K562 (cell line): ENCODE measurements around the gene RNPEP. TPM values are rescaled to one million over a fixed set of nuclear protein-coding genes. Genes with fewer than 3 reads are reported as not detected.

Experiments used
- ARID3B ChIP-seq: fragments of 250-450 bp; sonication (Bioruptor Pico); IDR thresholded peaks from 2 replicates; pipeline ENCODE4 v1.4.0; 2020; ENCODE audit warnings: borderline replicate concordance
- DEAF1 ChIP-seq: fragments of 450-650 bp; formaldehyde crosslinking; IDR thresholded peaks from 2 replicates; pipeline ENCODE4 v1.4.0; 2020; ENCODE audit warnings: mild to moderate bottlenecking, moderate library complexity
- ERF ChIP-seq: fragments of 450-650 bp; formaldehyde crosslinking; IDR thresholded peaks from 2 replicates; pipeline ENCODE4 v1.4.0; 2020; ENCODE audit warnings: mild to moderate bottlenecking, mixed read lengths
- FOXP1 ChIP-seq: sonication (generic); formaldehyde crosslinking; IDR thresholded peaks from 2 replicates; pipeline ENCODE4 v1.8.0; 2022; ENCODE audit warnings: mild to moderate bottlenecking, missing genetic modification reagents
- HNRNPLL ChIP-seq: fragments of 200-400 bp; formaldehyde crosslinking; IDR thresholded peaks from 2 replicates; pipeline ENCODE4 v1.6.1; 2017; ENCODE audit warnings: low read length, low read depth, mild to moderate bottlenecking; ENCODE audit not compliant: poor library complexity, severe bottlenecking
- KLF10 ChIP-seq: fragments of 250-450 bp; sonication (Bioruptor Pico); IDR thresholded peaks from 2 replicates; pipeline ENCODE4 v1.6.1; 2021; ENCODE audit warnings: matching md5 sums
- MBD2 ChIP-seq: sonication (generic); IDR thresholded peaks from 2 replicates; pipeline ENCODE4 v1.6.1; 2016; ENCODE audit warnings: low read depth, borderline replicate concordance
- NR2C2 ChIP-seq, 2 experiments: fragments of 200-800 bp in 1 of 2; sonication (Bioruptor generic) in 1 of 2; sonication (generic) in 1 of 2; formaldehyde crosslinking in 1 of 2; IDR thresholded peaks; 2 replicates each; pipeline versions ENCODE4 v1.6.1 to v1.8.0; 2016 to 2022; ENCODE audit warnings: mild to moderate bottlenecking in 1 of 2, missing compliant biosample characterization in 1 of 2, missing genetic modification characterization in 1 of 2, missing genetic modification reagents in 1 of 2
- PTBP1 ChIP-seq: fragments of 200-400 bp; formaldehyde crosslinking; IDR thresholded peaks from 2 replicates; pipeline ENCODE4 v1.6.1; 2017; ENCODE audit warnings: low read depth, low read length
- RBM15 ChIP-seq: fragments of 200-400 bp; formaldehyde crosslinking; IDR thresholded peaks from 2 replicates; pipeline ENCODE4 v1.6.1; 2018; ENCODE audit warnings: mild to moderate bottlenecking, low read length, moderate library complexity; ENCODE audit not compliant: insufficient read depth
- RBM22 ChIP-seq: fragments of 200-400 bp; formaldehyde crosslinking; IDR thresholded peaks from 2 replicates; pipeline ENCODE4 v1.6.1; 2018; ENCODE audit warnings: low read length, low read depth; ENCODE audit not compliant: poor library complexity, severe bottlenecking
- SETDB1 ChIP-seq: IDR thresholded peaks from one replicate; pipeline ENCODE4 v1.6.1; 2012; ENCODE audit warnings: low read length, control low read depth, inconsistent platforms
- TCF7 ChIP-seq: sonication (generic); IDR thresholded peaks from 2 replicates; pipeline ENCODE4 v1.6.1; 2016; ENCODE audit warnings: antibody characterized with exemption, borderline replicate concordance
- TOE1 ChIP-seq, 2 experiments: fragments of 450-650 bp in 1 of 2; sonication (generic) in 1 of 2; formaldehyde crosslinking in 1 of 2; IDR thresholded peaks; 2 replicates each; pipeline versions ENCODE4 v1.7.1 to v1.8.0; 2016 to 2022; ENCODE audit warnings: borderline replicate concordance in 2 of 2, mild to moderate bottlenecking in 2 of 2, antibody characterized with exemption in 1 of 2, inconsistent platforms in 1 of 2, low read depth in 1 of 2, missing genetic modification reagents in 1 of 2, moderate library complexity in 1 of 2
- U2AF1 ChIP-seq: fragments of 200-400 bp; formaldehyde crosslinking; optimal IDR thresholded peaks from 2 replicates; pipeline ENCODE3; 2017; ENCODE audit warnings: mild to moderate bottlenecking, low read depth, low read length, moderate library complexity
- USF2 ChIP-seq: sonication (generic); formaldehyde crosslinking; IDR thresholded peaks from 2 replicates; pipeline ENCODE4 v1.5.0; 2020; ENCODE audit warnings: missing genetic modification reagents
- WHSC1 ChIP-seq: IDR thresholded peaks from one replicate; pipeline ENCODE4 v1.6.1; 2012; ENCODE audit warnings: low read length, control low read depth, inconsistent platforms
- XRCC5 ChIP-seq: fragments of 200-400 bp; formaldehyde crosslinking; IDR thresholded peaks from 2 replicates; pipeline ENCODE4 v1.6.1; 2017; ENCODE audit warnings: low read depth, mild to moderate bottlenecking, low read length
- ZKSCAN8 ChIP-seq: fragments of 200-800 bp; sonication (Bioruptor generic); IDR thresholded peaks from 2 replicates; pipeline ENCODE4 v1.6.1; 2016; ENCODE audit warnings: missing genetic modification characterization, missing compliant biosample characterization
- ZNF217 ChIP-seq: sonication (generic); formaldehyde crosslinking; IDR thresholded peaks from 2 replicates; pipeline ENCODE4 v1.8.0; 2022; ENCODE audit warnings: mild to moderate bottlenecking, missing genetic modification reagents
- ZNF384 ChIP-seq: IDR thresholded peaks from 2 replicates; pipeline ENCODE4 v1.6.1; 2012; ENCODE audit warnings: low read depth, low read length, improper control_type of control experiment
- ZNF449 ChIP-seq: fragments of 250-450 bp; sonication (Bioruptor Pico); IDR thresholded peaks from 2 replicates; pipeline ENCODE4 v1.8.0; 2022; ENCODE audit warnings: moderate library complexity, mild to moderate bottlenecking, inconsistent platforms
- ZNF57 ChIP-seq: fragments of 450-650 bp; formaldehyde crosslinking; IDR thresholded peaks from 2 replicates; pipeline ENCODE4 v1.4.0; 2020; ENCODE audit warnings: mild to moderate bottlenecking, moderate library complexity
- ZNF76 ChIP-seq: fragments of 250-450 bp; sonication (Bioruptor Pico); IDR thresholded peaks from 2 replicates; pipeline ENCODE4 v1.4.0; 2020; ENCODE audit warnings: mild to moderate bottlenecking, moderate library complexity, borderline replicate concordance
- polyA plus RNA-seq, 8 experiments: library from polyadenylated mRNA; depleted of rRNA in 4 of 8; stranded (reverse) in 5 of 8; unstranded in 3 of 8; fragments of >200 nt; fragmentation: Nextera tagmentation in 2 of 8; fragmentation: Illumina TruSeq in 1 of 8; extraction: Ambion mirVana in 2 of 8; extraction: Trizol in 1 of 8; gene quantifications; 2 replicates each; pipeline versions ENCODE4 v1.2.1 to v1.2.3, GENCODE V29; 2011 to 2014; ENCODE audit warnings: inconsistent platforms in 1 of 8, missing spikeins in 1 of 8
- total RNA-seq, 7 experiments: library from RNA; depleted of rRNA in 6 of 7; stranded (reverse); fragments of >200 nt in 6 of 7; fragmentation: Illumina TruSeq in 2 of 7; extraction: Trizol in 2 of 7; gene quantifications; 2 replicates each; pipeline versions ENCODE4 v1.2.1 to v1.2.3, GENCODE V29; 2011 to 2021; ENCODE audit warnings: low replicate concordance in 1 of 7

The RNPEP gene
- total and polyA plus RNA-seq, 9 of the 15 experiments (the other 6 are each of a cell fraction or from before 2014, with no cell fraction given), result 27.5 to 131 (median 63.4) TPM

- TF ChIP-seq RBM22 (no peak), ERF (CRISPR knock-in tag) (no peak), ZNF57 (no peak), U2AF1 (no peak), PTBP1 (no peak), XRCC5 (no peak), TOE1 (IDR thresholded peaks at IDR 0.05; ENCODE audit: borderline replicate concordance) (no peak), TOE1 (CRISPR knock-in tag; IDR thresholded peaks at IDR 0.05; ENCODE audit: borderline replicate concordance, low read depth) (no peak), DEAF1 (CRISPR knock-in tag) (no peak), ZKSCAN8 (CRISPR knock-in tag) (no peak), ZNF384 (no peak), MBD2 (no peak), KLF10 (CRISPR knock-in tag) (no peak), RBM15 (no peak), FOXP1 (no peak), HNRNPLL (no peak), SETDB1 (no peak), ZNF449 (no peak), ZNF76 (CRISPR knock-in tag) (no peak), USF2 (CRISPR knock-in tag) (no peak), NR2C2 (CRISPR knock-in tag; IDR thresholded peaks at IDR 0.05) (no peak), NR2C2 (tag; IDR thresholded peaks at IDR 0.05) (peak; percentile 33; the same call in 1 of the 2 replicates), TCF7 (no peak), ZNF217 (no peak), WHSC1 (no peak), ARID3B (CRISPR knock-in tag) (no peak)
Observed at GRCh38 chr1:202023001-202023433, 40.6 kb downstream of the RNPEP start (continued).
